Adipose tissue (tissue), 3 donors: Measurements from ENCODE around the gene BTRC. TPM values are rescaled to one million over a fixed set of nuclear protein-coding genes. Genes with fewer than 3 reads are reported as not detected.

Experiments
- H3K27ac ChIP-seq: one replicate; pipeline ENCODE4 v1.5.1; 2013; ENCODE audit warnings: low read depth, low read length
- WGBS, 3 donors: extraction: QIAGEN DNeasy Blood & Tissue Kit; methylation state at CpG; one replicate each; pipeline ENCODE4 v1.1.7; 2013; 5-methylcytosine and 5-hydroxymethylcytosine counted together
- polyA plus RNA-seq, 3 donors: library from polyadenylated mRNA; stranded (reverse); fragments of 200-250 nt; gene quantifications; one replicate each; pipeline ENCODE4 v1.2.3, GENCODE V29; 2013
- donor health status: healthy with polysubstance abuse.
- donor health status: Bipolar disorder and iron deficiency.
- donor health status: healthy.

The BTRC gene
- polyA plus RNA-seq, 3 donors: 3.7 to 4.9 (median 4.4) TPM

GRCh38 chr10:101568054-101568745 is 214.2 kb downstream of the BTRC start:
- 85 to 91% (median 86%) methylated on average over 17 of the region's 17 CpGs for WGBS, 3 donors
- H3K27ac ChIP-seq: no peak overlapping the region

DNA sequence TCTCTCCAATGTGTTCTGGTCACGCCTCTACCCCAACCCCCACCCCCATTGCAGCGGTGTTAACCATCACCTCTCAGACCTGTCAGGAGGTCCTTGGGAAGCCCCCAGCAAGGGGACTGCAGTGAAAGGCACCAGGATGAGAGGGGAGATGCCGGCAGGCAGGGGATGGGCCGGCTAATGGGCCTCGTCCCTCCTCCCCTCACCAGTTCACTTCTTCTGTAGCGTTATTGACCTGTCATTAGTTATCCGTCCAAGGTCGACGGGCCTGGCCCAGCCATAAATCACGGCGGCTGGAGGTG is 215.3 kb downstream of the BTRC start:
- 3 to 9% (median 5%) methylated on average over 11 of the region's 11 CpGs for WGBS, 3 donors
- no peak overlapping the region for H3K27ac ChIP-seq

GRCh38 chr10:101569622-101570427 is 215.9 kb downstream of the BTRC start:
- no peak overlapping the region for H3K27ac ChIP-seq
- 1 to 3% (median 1%) methylated on average over 50 to 56 of the region's 56 CpGs for WGBS, 3 donors

DNA sequence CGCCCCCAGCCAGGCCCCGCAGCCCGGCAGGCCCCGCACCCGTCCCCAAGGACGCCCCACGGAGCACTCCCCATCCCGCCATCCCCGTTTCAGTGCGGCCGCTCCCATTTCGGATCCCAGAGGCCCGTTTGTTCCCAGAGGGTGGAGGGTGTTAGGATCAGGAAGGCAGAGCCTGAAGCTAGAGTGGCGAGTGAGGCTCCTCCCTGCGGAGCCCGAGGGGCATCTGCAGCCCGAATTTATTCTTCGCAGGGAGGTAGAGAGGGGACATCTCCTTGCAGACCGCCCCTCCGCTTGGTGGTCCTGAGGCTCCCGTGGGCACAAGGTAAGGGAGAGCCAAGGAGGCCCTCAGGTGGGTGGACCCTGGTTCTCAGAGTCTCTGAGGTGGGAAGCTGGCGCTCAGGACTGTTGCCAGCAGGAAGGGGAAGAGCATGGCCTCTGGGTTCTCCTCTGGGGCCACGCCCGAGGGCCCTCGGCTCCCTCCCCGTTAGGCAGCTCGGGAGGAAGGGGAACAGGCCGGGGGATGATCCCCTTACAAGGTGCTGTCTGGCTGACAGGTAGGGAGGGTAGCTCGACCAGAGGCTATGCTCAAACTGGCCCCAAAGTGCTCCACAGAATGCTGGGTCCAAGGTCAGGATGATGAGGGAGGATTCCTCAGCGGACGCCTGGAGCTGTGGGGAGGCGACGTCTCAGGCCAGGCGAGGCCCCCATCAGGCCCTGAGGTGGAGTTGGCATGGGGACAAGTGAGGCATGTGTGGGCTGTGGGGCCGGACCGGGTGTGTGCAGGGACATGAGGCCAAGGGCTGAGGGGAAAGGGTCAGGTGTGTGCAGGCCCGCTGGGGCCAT is 216.7 kb downstream of the BTRC start:
- no peak overlapping the region for H3K27ac ChIP-seq
- 4 to 8% (median 6%) methylated on average over 32 to 37 of the region's 37 CpGs for WGBS, 3 donors

DNA sequence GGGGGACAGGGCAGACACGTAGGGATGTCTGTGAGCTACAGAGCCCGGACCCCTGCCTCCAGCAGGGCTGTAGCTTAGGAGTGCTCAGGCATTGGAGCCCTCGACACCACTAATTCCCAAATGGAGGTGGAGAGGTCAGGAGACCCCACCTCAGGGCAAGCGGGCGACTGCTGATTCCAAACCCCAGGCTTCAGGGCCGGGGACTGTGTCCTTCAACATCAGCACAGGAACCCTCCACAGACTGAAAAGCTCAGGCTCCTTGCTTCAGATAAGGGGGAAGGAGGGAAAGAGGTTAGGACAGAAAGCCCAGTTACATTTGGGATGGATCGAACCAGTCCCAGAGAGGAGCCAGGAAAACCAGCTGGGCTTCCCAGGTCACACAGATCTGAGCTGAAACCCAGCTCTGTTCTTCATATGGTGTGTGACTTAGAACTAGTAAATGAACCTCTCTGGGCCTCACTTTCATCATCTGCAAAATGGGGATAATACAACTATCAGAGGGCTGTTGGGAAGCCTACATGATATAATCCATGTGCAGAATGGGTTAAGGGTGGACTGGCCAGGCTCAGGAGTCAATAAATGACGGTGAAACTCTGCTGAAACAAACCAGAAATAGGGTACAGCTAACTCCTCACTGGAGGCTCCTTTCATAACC is 217.4 kb downstream of the BTRC start:
- 61 to 70% (median 67%) methylated on average over 8 of the region's 8 CpGs for WGBS, 3 donors

DNA sequence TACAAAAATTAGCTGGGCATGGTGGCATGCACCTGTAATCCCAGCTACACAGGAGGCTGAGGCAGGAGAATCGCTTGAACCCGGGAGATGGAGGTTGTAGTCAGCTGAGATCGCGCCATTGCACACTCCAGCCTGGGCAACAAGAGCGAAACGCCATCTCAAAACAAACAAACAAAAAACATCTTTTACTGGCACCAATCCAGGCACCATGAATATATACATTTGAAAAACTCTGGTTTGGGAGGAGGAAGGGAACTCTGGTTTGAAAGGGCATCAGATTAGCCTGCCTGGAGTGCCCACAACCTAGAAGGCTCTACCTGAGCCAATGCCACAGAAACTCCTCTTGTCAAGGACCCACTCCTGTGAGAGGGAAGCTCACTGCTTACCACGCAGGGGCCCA is 218.2 kb downstream of the BTRC start:
- 87 to 90% (median 88%) methylated on average over 7 of the region's 7 CpGs for WGBS, 3 donors

More for the DNA sequence above, 217.4 kb downstream of the BTRC start:
- no peak overlapping the region for H3K27ac ChIP-seq

GRCh38 chr10:101572785-101573184 is 218.8 kb downstream of the BTRC start:
- no peak overlapping the region for H3K27ac ChIP-seq
- WGBS, 3 donors: 92 to 100% (median 92%) methylated on average over 2 of the region's 2 CpGs

More for the DNA sequence above, 218.2 kb downstream of the BTRC start:
- H3K27ac ChIP-seq: no peak overlapping the region

- WGBS, 3 donors: 85 to 88% (median 86%) methylated on average over 25 of the region's 25 CpGs
- H3K27ac ChIP-seq: no peak overlapping the region
These were observed 220.2 kb downstream of the BTRC start for GRCh38 chr10:101573885-101574753.

- WGBS, 3 donors: 83 to 90% (median 85%) methylated on average over 3 of the region's 3 CpGs
- H3K27ac ChIP-seq: no peak overlapping the region
These were observed 221.1 kb downstream of the BTRC start for GRCh38 chr10:101575091-101575490.

- no peak overlapping the region for H3K27ac ChIP-seq
- 86 to 91% (median 90%) methylated on average over 7 of the region's 7 CpGs for WGBS, 3 donors
These were observed 221.7 kb downstream of the BTRC start for GRCh38 chr10:101575580-101576210.

DNA sequence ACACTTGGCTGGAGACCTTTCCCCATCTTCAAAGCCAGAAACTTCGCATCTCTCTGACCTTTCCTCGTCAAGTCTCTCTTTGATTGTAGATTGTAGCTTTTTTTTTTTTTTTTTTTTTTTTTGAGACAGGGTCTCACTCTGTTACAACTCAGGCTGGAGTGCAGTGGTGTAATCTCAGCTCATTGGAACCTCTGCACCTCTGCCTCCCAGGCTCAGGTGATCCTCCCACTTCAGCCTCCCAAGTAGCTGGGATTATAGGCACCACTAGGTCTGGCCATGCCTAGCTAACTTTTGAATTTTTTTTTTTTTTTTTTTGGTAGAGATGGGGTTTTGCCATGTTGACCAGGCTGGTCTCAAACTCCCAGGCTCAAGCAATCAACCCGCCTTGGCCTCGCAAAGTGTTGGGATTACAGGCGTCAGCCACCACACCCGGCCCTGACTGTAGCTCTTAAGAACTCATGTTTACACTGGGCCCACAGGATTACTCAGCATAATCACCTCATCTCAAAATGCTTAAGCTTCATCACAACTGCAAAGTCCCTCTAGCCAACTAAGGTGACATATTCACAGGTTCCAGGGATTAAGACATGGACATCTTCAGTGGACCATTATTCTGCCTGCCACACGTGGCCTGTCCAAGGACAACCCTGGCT is 222.4 kb downstream of the BTRC start:
- WGBS, 3 donors: 87 to 93% (median 92%) methylated on average over 7 of the region's 7 CpGs
- no peak overlapping the region for H3K27ac ChIP-seq

- WGBS, 3 donors: 87 to 93% (median 90%) methylated on average over 7 of the region's 7 CpGs
- H3K27ac ChIP-seq: no peak overlapping the region
These were observed 223.3 kb downstream of the BTRC start for GRCh38 chr10:101577121-101577871.

GRCh38 chr10:101578192-101578591 is 224.2 kb downstream of the BTRC start:
- no peak overlapping the region for H3K27ac ChIP-seq
- WGBS, 3 donors: 86 to 88% (median 87%) methylated on average over 5 of the region's 5 CpGs

DNA sequence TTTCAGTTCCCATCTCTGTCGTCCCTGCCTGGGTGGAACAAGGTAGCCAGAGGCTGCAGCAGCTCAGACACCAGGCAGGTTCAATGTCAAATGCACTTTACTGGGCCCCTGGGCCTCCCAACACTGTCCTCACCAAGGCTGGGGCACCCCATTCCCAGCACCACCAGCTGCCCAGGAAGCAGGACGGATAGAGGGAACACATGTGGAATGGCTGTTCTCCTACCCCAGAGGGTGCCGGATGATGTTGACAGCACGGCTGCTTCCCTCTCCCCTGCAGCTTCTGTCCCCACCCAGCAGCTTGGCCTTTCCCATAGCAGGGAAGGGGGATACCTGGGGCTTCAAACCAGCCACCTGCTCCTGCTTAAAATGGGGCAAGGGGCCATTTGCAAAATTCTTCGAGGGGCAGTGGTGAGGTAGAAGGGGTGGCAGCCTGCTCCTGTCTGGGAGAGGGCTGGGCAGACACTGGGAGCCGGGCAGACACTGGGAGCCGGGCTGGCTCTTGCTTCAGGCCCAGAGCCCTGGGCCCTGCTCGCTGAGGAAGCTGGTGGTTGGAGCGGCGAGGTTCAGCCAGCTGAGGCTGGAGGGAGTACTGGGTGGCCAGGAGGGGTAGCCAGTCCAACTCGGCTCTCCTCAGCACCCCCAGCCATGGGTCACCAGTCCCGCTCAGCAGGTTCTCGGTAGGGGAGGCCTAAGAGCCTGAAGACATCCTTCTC is 225.0 kb downstream of the BTRC start:
- no peak overlapping the region for H3K27ac ChIP-seq
- WGBS, 3 donors: 88 to 94% (median 92%) methylated on average over 13 of the region's 13 CpGs

DNA sequence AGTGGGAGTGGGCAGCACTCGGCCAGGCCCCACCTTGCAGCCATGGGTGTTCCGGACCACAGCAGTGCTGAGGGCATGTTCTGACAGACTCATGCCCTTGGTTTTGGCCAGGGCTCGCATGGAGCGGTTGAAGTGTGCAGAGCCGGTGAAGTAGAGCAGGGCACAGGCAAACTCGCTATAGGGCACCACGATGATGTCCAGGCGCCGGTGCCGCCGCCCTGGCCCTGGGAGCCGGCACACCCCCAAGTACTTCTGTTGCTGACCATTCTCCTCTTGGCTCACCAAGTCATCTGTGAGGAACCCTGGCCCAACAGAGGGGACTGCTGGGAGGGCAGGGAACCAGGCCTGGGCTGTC is 225.5 kb downstream of the BTRC start:
- no peak overlapping the region for H3K27ac ChIP-seq
- WGBS, 3 donors: 94 to 98% (median 96%) methylated on average over 10 to 12 of the region's 12 CpGs
